ENCODE data around the gene ARL3.
A peak's percentile ranks its signal among the peaks of the same experiment; 100 is the strongest.
"Not testable (repeated sequence)": the region's sequence is repeated elsewhere in the genome, so short reads cannot be mapped to it uniquely, and the experiment has no call there.

Gene ARL3

GRCh38 chr10:102720775-102721301 lies 6.6 kb upstream of the ARL3 start:
- Mint-ChIP-seq H3K9me3 (no peaks in the 10 kb centered on the region), H3K27ac (peak overlapping the region in 1 of 2 donors; percentile 38), H3K4me1 (peaks cover 59% of the 10 kb centered on the region), H3K27me3 (no peaks in the 10 kb centered on the region), H3K4me3 (no peak overlapping the region)
- DNase-seq, result no peak
- ATAC-seq, result no peak

GRCh38 chr10:102720337-102720736 lies 6.1 kb upstream of the ARL3 start:
- no peak for DNase-seq
- H3K9me3 Mint-ChIP-seq, result no peaks in the 10 kb centered on the region
- peak overlapping the region in 1 of 2 donors; percentile 38 for H3K27ac Mint-ChIP-seq
- H3K4me3 Mint-ChIP-seq, result no peak overlapping the region
- ATAC-seq, result no peak
- no peaks in the 10 kb centered on the region for H3K27me3 Mint-ChIP-seq
- H3K4me1 Mint-ChIP-seq, result peaks cover 64% of the 10 kb centered on the region

GRCh38 chr10:102718220-102718619 lies 4.0 kb upstream of the ARL3 start:
- DNase-seq (no peak), ATAC-seq (no peak)
- H3K4me1 Mint-ChIP-seq, result peaks cover 68% of the 10 kb centered on the region
- no peaks in the 10 kb centered on the region for H3K27me3 Mint-ChIP-seq
- H3K9me3 Mint-ChIP-seq, result no peaks in the 10 kb centered on the region
- no peak overlapping the region for H3K27ac Mint-ChIP-seq
- H3K4me3 Mint-ChIP-seq, result no peak overlapping the region

GRCh38 chr10:102716900-102717565 lies 2.8 kb upstream of the ARL3 start:
- H3K9me3 Mint-ChIP-seq, H3K27me3 Mint-ChIP-seq, ATAC-seq, DNase-seq, H3K27ac Mint-ChIP-seq: not testable (repeated sequence)
- Mint-ChIP-seq H3K4me1 (peaks cover 77% of the 10 kb centered on the region), H3K4me3 (peak overlapping the region in 1 of 2 donors; percentile 24)

- no peaks in the 10 kb centered on the region for H3K27me3 Mint-ChIP-seq
- DNase-seq, result no peak
- peaks cover 74% of the 10 kb centered on the region for H3K4me1 Mint-ChIP-seq
- peak overlapping the region; percentile 87 to 91 for H3K4me3 Mint-ChIP-seq
- no peaks in the 10 kb centered on the region for H3K9me3 Mint-ChIP-seq
- H3K27ac Mint-ChIP-seq, result peak overlapping the region; percentile 22 to 57
- no peak for ATAC-seq
Observed at GRCh38 chr10:102715880-102716279, 1.7 kb upstream of the ARL3 start.

GRCh38 chr10:102714621-102715455 lies 641 bp upstream of the ARL3 start, which contains the start of gene SFXN2:
Gene SFXN2, plus strand, starts transcription at chr10:102714636. Its CDS starts 12,001 bp downstream, at chr10:102726637.
- peak in 1 of 2 donors; percentile 66 for DNase-seq

GRCh38 chr10:102713539-102713813 lies 721 bp downstream of the ARL3 start:
- DNase-seq (no peak), ATAC-seq (peak; percentile 72)
- Mint-ChIP-seq H3K4me1 (peaks cover 67% of the 10 kb centered on the region), H3K27ac (peak overlapping the region; percentile 95 to 98), H3K27me3 (no peaks in the 10 kb centered on the region), H3K9me3 (no peaks in the 10 kb centered on the region), H3K4me3 (peak overlapping the region; percentile 87 to 91)

More at GRCh38 chr10:102714621-102715455, 641 bp upstream of the ARL3 start, which contains the start of gene SFXN2:
- ATAC-seq, result peak; percentile 53
- H3K4me3 Mint-ChIP-seq, result peak within 1 kb of the TSS; percentile 87 to 91
- peaks cover 78% of the 10 kb centered on the region for H3K4me1 Mint-ChIP-seq
- peak within 1 kb of the TSS; percentile 95 to 98 for H3K27ac Mint-ChIP-seq
- H3K27me3 Mint-ChIP-seq, result no peaks in the 10 kb centered on the region
- no peaks in the 10 kb centered on the region for H3K9me3 Mint-ChIP-seq

- H3K4me1 Mint-ChIP-seq, result peaks cover 63% of the 10 kb centered on the region
- ATAC-seq, result no peak
- H3K4me3 Mint-ChIP-seq, result peak overlapping the region; percentile 87 to 91
- DNase-seq, result no peak
- H3K27ac Mint-ChIP-seq, result peak overlapping the region; percentile 95 to 98
- H3K27me3 Mint-ChIP-seq, result no peaks in the 10 kb centered on the region
- no peaks in the 10 kb centered on the region for H3K9me3 Mint-ChIP-seq
Observed at GRCh38 chr10:102712843-102713538, 1.2 kb downstream of the ARL3 start.

- Mint-ChIP-seq H3K4me1 (peaks cover 63% of the 10 kb centered on the region), H3K27ac (no peak overlapping the region), H3K27me3 (no peaks in the 10 kb centered on the region), H3K4me3 (no peak overlapping the region), H3K9me3 (no peaks in the 10 kb centered on the region)
- ATAC-seq, result no peak
- DNase-seq, result no peak
Observed at GRCh38 chr10:102712089-102712488, 2.1 kb downstream of the ARL3 start.

GRCh38 chr10:102710609-102711008 lies 3.6 kb downstream of the ARL3 start:
- Mint-ChIP-seq H3K27me3 (no peaks in the 10 kb centered on the region), H3K4me1 (peaks cover 52% of the 10 kb centered on the region), H3K4me3 (no peak overlapping the region), H3K27ac (no peak overlapping the region), H3K9me3 (no peaks in the 10 kb centered on the region)
- DNase-seq (no peak), ATAC-seq (no peak)

- DNase-seq (no peak), ATAC-seq (no peak)
- Mint-ChIP-seq H3K9me3 (no peaks in the 10 kb centered on the region), H3K4me1 (peaks cover 32% of the 10 kb centered on the region), H3K4me3 (no peak overlapping the region), H3K27me3 (no peaks in the 10 kb centered on the region), H3K27ac (no peak overlapping the region)
Observed at GRCh38 chr10:102705531-102705930, 8.7 kb downstream of the ARL3 start.

- H3K4me3 Mint-ChIP-seq, result no peak overlapping the region
- H3K27ac Mint-ChIP-seq, result peak overlapping the region in 1 of 2 donors; percentile 21
- H3K4me1 Mint-ChIP-seq, result peaks cover 26% of the 10 kb centered on the region
- ATAC-seq (no peak), DNase-seq (no peak)
- no peaks in the 10 kb centered on the region for H3K27me3 Mint-ChIP-seq
- H3K9me3 Mint-ChIP-seq, result no peaks in the 10 kb centered on the region
Observed at GRCh38 chr10:102704915-102705314, 9.3 kb downstream of the ARL3 start.

- Mint-ChIP-seq H3K9me3 (no peaks in the 10 kb centered on the region), H3K4me3 (no peak overlapping the region), H3K4me1 (peaks cover 22% of the 10 kb centered on the region), H3K27ac (no peak overlapping the region), H3K27me3 (no peaks in the 10 kb centered on the region)
- ATAC-seq (no peak), DNase-seq (no peak)
Observed at GRCh38 chr10:102702742-102703141, 11.5 kb downstream of the ARL3 start.

- Mint-ChIP-seq H3K27me3 (no peaks in the 10 kb centered on the region), H3K9me3 (no peaks in the 10 kb centered on the region), H3K4me1 (peaks cover 12% of the 10 kb centered on the region), H3K27ac (no peak overlapping the region), H3K4me3 (no peak overlapping the region)
- ATAC-seq (no peak), DNase-seq (no peak)
Observed at GRCh38 chr10:102701796-102702195, 12.4 kb downstream of the ARL3 start.

GRCh38 chr10:102701272-102701671 lies 12.9 kb downstream of the ARL3 start:
- ATAC-seq (no peak), DNase-seq (no peak)
- H3K9me3 Mint-ChIP-seq, result no peaks in the 10 kb centered on the region
- no peaks in the 10 kb centered on the region for H3K27me3 Mint-ChIP-seq
- H3K4me1 Mint-ChIP-seq, result peaks cover 12% of the 10 kb centered on the region
- no peak overlapping the region for H3K4me3 Mint-ChIP-seq
- no peak overlapping the region for H3K27ac Mint-ChIP-seq

Data from stimulated activated naive CD8-positive, alpha-beta T cell treated with anti-CD3 and anti-CD28 coated beads, Interleukin-15, amount 100 ng/mL, for 72 hours (primary cell).